ENCODE measurements around the gene C17orf67.
A peak's percentile ranks its signal among the peaks of the same experiment; 100 is the strongest.

Gene C17orf67

GRCh38 chr17:56832446-56832845, 1.3 kb downstream of the C17orf67 start:
- no peak for DNase-seq

- no peak for DNase-seq
Measured at GRCh38 chr17:56831369-56832095, 2.2 kb downstream of the C17orf67 start.

- no peak for DNase-seq
Measured at GRCh38 chr17:56830726-56831368, 2.9 kb downstream of the C17orf67 start.

- no peak for DNase-seq
Measured at GRCh38 chr17:56826611-56827414, 6.9 kb downstream of the C17orf67 start.

- no peak for DNase-seq
Measured at GRCh38 chr17:56824503-56824902, 9.2 kb downstream of the C17orf67 start.

- DNase-seq, result no peak
Measured at GRCh38 chr17:56823848-56824247, 9.9 kb downstream of the C17orf67 start.

GRCh38 chr17:56822725-56823124, 11.0 kb downstream of the C17orf67 start:
- no peak for DNase-seq

- DNase-seq, result no peak
Measured at GRCh38 chr17:56821847-56822534, 11.7 kb downstream of the C17orf67 start.

- DNase-seq, result no peak
Measured at GRCh38 chr17:56820207-56820606, 13.5 kb downstream of the C17orf67 start.

GRCh38 chr17:56819431-56820145, 14.1 kb downstream of the C17orf67 start:
- peak; percentile 58 for DNase-seq

- no peak for DNase-seq
Measured at GRCh38 chr17:56819030-56819429, 14.7 kb downstream of the C17orf67 start.

GRCh38 chr17:56817066-56817465, 16.7 kb downstream of the C17orf67 start:
- DNase-seq, result no peak

GRCh38 chr17:56815711-56816110, 18.0 kb downstream of the C17orf67 start:
- DNase-seq, result no peak

GRCh38 chr17:56812901-56813388, 20.8 kb downstream of the C17orf67 start:
- no peak for DNase-seq

GRCh38 chr17:56810891-56811775, 22.6 kb downstream of the C17orf67 start:
- no peak for DNase-seq

GRCh38 chr17:56810343-56810742, 23.4 kb downstream of the C17orf67 start:
- DNase-seq, result no peak

GRCh38 chr17:56809820-56810179, 23.9 kb downstream of the C17orf67 start:
- DNase-seq, result no peak

GRCh38 chr17:56809106-56809819, 24.5 kb downstream of the C17orf67 start:
- no peak for DNase-seq

- DNase-seq, result no peak
Measured at GRCh38 chr17:56808503-56808902, 25.2 kb downstream of the C17orf67 start.

GRCh38 chr17:56807723-56808122, 26.0 kb downstream of the C17orf67 start:
- DNase-seq, result no peak

GRCh38 chr17:56806949-56807348, 26.8 kb downstream of the C17orf67 start:
- no peak for DNase-seq

Measured in CD4-positive, alpha-beta T cell treated with Interferon gamma for 1 hour (primary cell).